Measurements from ENCODE around the gene EXPH5. TPM values are rescaled to one million over a fixed set of nuclear protein-coding genes. Genes with fewer than 3 reads are reported as not detected.

EXPH5 gene
- total RNA-seq, 4 donors from 2014 or later, result 0.26 to 9.5 (median 4.5) TPM

DNA sequence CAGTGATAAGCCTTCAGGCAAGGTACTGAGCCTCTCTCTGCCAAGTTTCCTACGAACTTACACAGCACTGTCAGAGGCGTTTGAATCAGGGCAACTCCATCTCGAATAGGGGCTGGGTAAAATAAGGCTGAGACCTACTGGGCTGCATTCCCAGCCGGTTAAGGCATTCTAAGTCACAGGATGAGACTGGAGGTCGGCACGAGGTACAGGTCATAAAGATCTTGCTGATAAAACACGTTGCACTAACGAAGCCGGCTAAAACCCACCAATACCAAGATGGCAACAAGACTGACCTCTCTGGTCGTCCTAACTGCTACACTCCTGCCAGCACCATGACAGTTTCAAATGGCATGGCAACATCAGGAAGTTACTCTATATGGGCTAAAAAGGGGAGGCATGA is 75.0 kb downstream of the EXPH5 start:
- Histone ChIP-seq H3K27me3 (no peaks in the 10 kb centered on the region), H3K4me3 (no peak overlapping the region), H3K4me1 (no peaks in the 10 kb centered on the region), H3K27ac (no peak overlapping the region), H3K9me3 (no peaks in the 10 kb centered on the region), H3K36me3 (no peaks in the 10 kb centered on the region)
- TF ChIP-seq POLR2A (IDR thresholded peaks at IDR 0.05), result no peak
- TF ChIP-seq, protein P1, sequence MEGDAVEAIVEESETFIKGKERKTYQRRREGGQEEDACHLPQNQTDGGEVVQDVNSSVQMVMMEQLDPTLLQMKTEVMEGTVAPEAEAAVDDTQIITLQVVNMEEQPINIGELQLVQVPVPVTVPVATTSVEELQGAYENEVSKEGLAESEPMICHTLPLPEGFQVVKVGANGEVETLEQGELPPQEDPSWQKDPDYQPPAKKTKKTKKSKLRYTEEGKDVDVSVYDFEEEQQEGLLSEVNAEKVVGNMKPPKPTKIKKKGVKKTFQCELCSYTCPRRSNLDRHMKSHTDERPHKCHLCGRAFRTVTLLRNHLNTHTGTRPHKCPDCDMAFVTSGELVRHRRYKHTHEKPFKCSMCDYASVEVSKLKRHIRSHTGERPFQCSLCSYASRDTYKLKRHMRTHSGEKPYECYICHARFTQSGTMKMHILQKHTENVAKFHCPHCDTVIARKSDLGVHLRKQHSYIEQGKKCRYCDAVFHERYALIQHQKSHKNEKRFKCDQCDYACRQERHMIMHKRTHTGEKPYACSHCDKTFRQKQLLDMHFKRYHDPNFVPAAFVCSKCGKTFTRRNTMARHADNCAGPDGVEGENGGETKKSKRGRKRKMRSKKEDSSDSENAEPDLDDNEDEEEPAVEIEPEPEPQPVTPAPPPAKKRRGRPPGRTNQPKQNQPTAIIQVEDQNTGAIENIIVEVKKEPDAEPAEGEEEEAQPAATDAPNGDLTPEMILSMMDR (IDR thresholded peaks at IDR 0.05), result no peak
- intact Hi-C loops (cut with DNase I; ENCODE audit: low total_unique reads), result no loop called here
- no peak for DNase-seq

DNA sequence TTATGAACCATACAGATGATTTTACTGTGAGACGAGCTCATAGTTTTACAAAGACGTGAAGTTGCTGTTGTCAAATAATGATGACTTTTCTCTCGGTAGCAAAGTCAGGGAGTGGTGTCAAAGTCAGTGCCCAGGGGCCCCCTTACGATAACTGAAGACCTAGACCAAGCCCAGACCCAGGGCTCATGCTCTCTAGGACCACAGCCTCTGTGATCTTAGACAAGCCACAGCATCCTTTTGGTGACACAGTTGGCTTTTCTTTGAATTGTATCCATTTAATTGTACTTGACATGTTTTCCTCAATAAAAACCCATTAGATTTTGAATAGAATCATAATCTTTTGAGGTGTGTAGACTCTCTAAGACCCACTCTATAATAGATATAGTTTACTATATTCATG is 77.4 kb downstream of the EXPH5 start:
- Histone ChIP-seq H3K36me3 (no peaks in the 10 kb centered on the region), H3K4me1 (no peaks in the 10 kb centered on the region), H3K4me3 (no peak overlapping the region), H3K27ac (no peak overlapping the region), H3K27me3 (no peaks in the 10 kb centered on the region), H3K9me3 (no peaks in the 10 kb centered on the region)
- intact Hi-C loops (cut with DNase I; ENCODE audit: low total_unique reads), result no loop called here
- DNase-seq, result no peak
- TF ChIP-seq POLR2A (IDR thresholded peaks at IDR 0.05), result no peak
- TF ChIP-seq, protein P1 (IDR thresholded peaks at IDR 0.05), result no peak

GRCh38 chr11:108512708-108513107 is 80.9 kb downstream of the EXPH5 start:
- Histone ChIP-seq H3K27ac (no peak overlapping the region), H3K9me3 (no peaks in the 10 kb centered on the region), H3K36me3 (no peaks in the 10 kb centered on the region), H3K4me3 (no peak overlapping the region), H3K27me3 (no peaks in the 10 kb centered on the region), H3K4me1 (no peaks in the 10 kb centered on the region)
- no peak for TF ChIP-seq POLR2A (IDR thresholded peaks at IDR 0.05)
- TF ChIP-seq, protein P1 (IDR thresholded peaks at IDR 0.05), result no peak
- intact Hi-C loops (cut with DNase I; ENCODE audit: low total_unique reads), result no loop called here
- no peak for DNase-seq

GRCh38 chr11:108511851-108512474 is 81.6 kb downstream of the EXPH5 start:
- H3K4me1 ChIP-seq, result no peaks in the 10 kb centered on the region
- DNase-seq, result no peak
- H3K36me3 ChIP-seq, result no peaks in the 10 kb centered on the region
- no peak overlapping the region for H3K4me3 ChIP-seq
- intact Hi-C loops (cut with DNase I; ENCODE audit: low total_unique reads), result no loop called here
- H3K27me3 ChIP-seq, result no peaks in the 10 kb centered on the region
- no peaks in the 10 kb centered on the region for H3K9me3 ChIP-seq
- H3K27ac ChIP-seq, result no peak overlapping the region
- TF ChIP-seq, protein P1 (IDR thresholded peaks at IDR 0.05), result no peak
- no peak for TF ChIP-seq POLR2A (IDR thresholded peaks at IDR 0.05)

GRCh38 chr11:108508653-108509593 is 84.6 kb downstream of the EXPH5 start:
- H3K4me3 ChIP-seq, result no peak overlapping the region
- TF ChIP-seq POLR2A (IDR thresholded peaks at IDR 0.05), result no peak
- TF ChIP-seq, protein P1 (IDR thresholded peaks at IDR 0.05), result no peak
- H3K9me3 ChIP-seq, result no peaks in the 10 kb centered on the region
- no peaks in the 10 kb centered on the region for H3K4me1 ChIP-seq
- H3K27ac ChIP-seq, result no peak overlapping the region
- no peaks in the 10 kb centered on the region for H3K36me3 ChIP-seq
- no peak for DNase-seq
- intact Hi-C loops (cut with DNase I; ENCODE audit: low total_unique reads), result no loop called here
- H3K27me3 ChIP-seq, result no peaks in the 10 kb centered on the region

Data from uterus (tissue), 4 donors.